Measurements from ENCODE around the gene FREM1. TPM values are rescaled to one million over a fixed set of nuclear protein-coding genes. Genes with fewer than 3 reads are reported as not detected.

FREM1 gene
- total RNA-seq, 2 experiments from 2014 or later: not detected

- intact Hi-C loops (cut with micrococcal nuclease; ENCODE audit: unreplicated experiment): no loop called here
- H3K9me2 ChIP-seq (ENCODE audit: insufficient read depth, low read length): no peaks in the 10 kb centered on the region
- H2AFZ ChIP-seq (ENCODE audit: low read length): no peak overlapping the region
- H4K20me1 ChIP-seq (ENCODE audit: insufficient read depth, low read length): no peaks in the 10 kb centered on the region
- CTCF ChIA-PET (ENCODE audit: unreplicated experiment): no interaction called here
- no peak for DNase-seq (ENCODE audit: low spot score)
- no peak overlapping the region for H3K27ac ChIP-seq (ENCODE audit: low read depth, low read length, poor library complexity, severe bottlenecking)
- H3K4me1 ChIP-seq (ENCODE audit: insufficient read depth, low read length, poor library complexity, severe bottlenecking): no peaks in the 10 kb centered on the region
- no peak for TF ChIP-seq EZH2phosphoT487 (IDR thresholded peaks at IDR 0.05; ENCODE audit: borderline replicate concordance, low read depth, low read length)
- no peak for TF ChIP-seq CTCF (conservative IDR thresholded peaks at IDR 0.05; ENCODE audit: low read length)
- POLR2A ChIA-PET: no interaction called here
- no peak overlapping the region for H3K4me2 ChIP-seq (ENCODE audit: low read length)
- no TSS peak for BruUV-seq (replicated peaks)
- H3K4me3 ChIP-seq (ENCODE audit: low read depth, low read length, poor library complexity, severe bottlenecking): no peak overlapping the region
- no peaks in the 10 kb centered on the region for H3K79me2 ChIP-seq (ENCODE audit: insufficient read depth, low read depth, low read length)
- no peaks in the 10 kb centered on the region for H3K9me3 ChIP-seq (ENCODE audit: low read length)
- no peaks in the 10 kb centered on the region for H3K36me3 ChIP-seq (ENCODE audit: insufficient read depth, low read length)
Measured at GRCh38 chr9:14932231-14932630, 22.0 kb upstream of the FREM1 start.

DNA sequence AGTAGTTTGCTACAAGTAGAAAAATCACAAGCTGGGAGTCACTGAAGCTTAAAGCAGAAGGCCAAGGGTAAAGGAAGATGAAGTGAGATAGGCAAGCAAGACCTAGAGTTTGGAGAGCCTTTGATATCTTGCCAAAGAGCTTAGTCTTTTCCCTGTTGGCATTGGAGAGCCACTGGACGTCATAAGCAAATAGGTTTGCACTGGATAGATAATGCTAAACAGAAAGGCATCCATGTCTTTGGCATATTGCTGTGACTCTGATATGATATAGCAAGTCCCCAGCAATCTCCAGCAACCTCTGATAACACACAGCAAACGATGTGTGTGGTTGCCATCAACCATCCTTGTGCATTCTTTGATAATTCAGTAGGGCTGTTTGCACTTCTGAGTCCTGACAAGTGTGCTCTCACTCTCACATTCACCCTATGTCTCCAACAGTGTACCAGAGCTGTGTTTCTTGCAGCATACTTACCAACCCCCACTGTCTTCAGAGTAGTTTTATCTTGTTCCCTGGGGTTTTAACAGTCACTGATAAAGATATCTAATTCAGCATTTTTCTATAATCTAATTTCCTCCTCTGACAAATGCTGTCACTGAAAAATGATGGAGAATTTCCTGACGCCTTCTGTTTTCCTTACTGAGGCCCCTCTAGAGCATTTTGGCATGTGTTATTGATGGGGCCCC, 16.9 kb upstream of the FREM1 start:
- Histone ChIP-seq H2AFZ (ENCODE audit: low read length) (no peak overlapping the region), H3K36me3 (ENCODE audit: insufficient read depth, low read length) (no peaks in the 10 kb centered on the region), H3K4me2 (ENCODE audit: low read length) (no peak overlapping the region), H3K4me1 (ENCODE audit: insufficient read depth, low read length, poor library complexity, severe bottlenecking) (no peaks in the 10 kb centered on the region), H4K20me1 (ENCODE audit: insufficient read depth, low read length) (no peaks in the 10 kb centered on the region), H3K27ac (ENCODE audit: low read depth, low read length, poor library complexity, severe bottlenecking) (no peak overlapping the region), H3K4me3 (ENCODE audit: low read depth, low read length, poor library complexity, severe bottlenecking) (no peak overlapping the region), H3K9me2 (ENCODE audit: insufficient read depth, low read length) (no peaks in the 10 kb centered on the region), H3K9me3 (ENCODE audit: low read length) (no peaks in the 10 kb centered on the region), H3K79me2 (ENCODE audit: insufficient read depth, low read depth, low read length) (no peaks in the 10 kb centered on the region)
- BruUV-seq (replicated peaks): no TSS peak
- ChIA-PET POLR2A (no interaction called here), CTCF (ENCODE audit: unreplicated experiment) (no interaction called here)
- no peak for TF ChIP-seq EZH2phosphoT487 (IDR thresholded peaks at IDR 0.05; ENCODE audit: borderline replicate concordance, low read depth, low read length)
- no peak for TF ChIP-seq CTCF (conservative IDR thresholded peaks at IDR 0.05; ENCODE audit: low read length)
- intact Hi-C loops (cut with micrococcal nuclease; ENCODE audit: unreplicated experiment): no loop called here
- no peak for DNase-seq (ENCODE audit: low spot score)

All from OCI-LY7 (cell line).